Cardiac fibroblast (primary cell): ENCODE results near the gene MAP4K5.

Experiments used
- DNase-seq, 2 donors: peaks; one replicate each; pipeline versions ENCODE4 v3.0.0 to v3.0.0-alpha.2; 2010; ENCODE audit warnings: low read depth in 2 of 2
- H3K4me3 ChIP-seq, 2 donors: replicated peaks in 1 of 2; 1 replicate in 1 of 2; 2 replicates in 1 of 2; pipeline ENCODE4 v1.5.1; 2011; ENCODE audit warnings: low read depth in 2 of 2, low read length in 2 of 2, mild to moderate bottlenecking in 2 of 2, moderate library complexity in 1 of 2
- CTCF ChIP-seq: IDR thresholded peaks from one replicate; pipeline ENCODE4 v1.5.1; 2011; ENCODE audit warnings: low read depth, mild to moderate bottlenecking, low read length, inconsistent platforms

MAP4K5 gene

DNA sequence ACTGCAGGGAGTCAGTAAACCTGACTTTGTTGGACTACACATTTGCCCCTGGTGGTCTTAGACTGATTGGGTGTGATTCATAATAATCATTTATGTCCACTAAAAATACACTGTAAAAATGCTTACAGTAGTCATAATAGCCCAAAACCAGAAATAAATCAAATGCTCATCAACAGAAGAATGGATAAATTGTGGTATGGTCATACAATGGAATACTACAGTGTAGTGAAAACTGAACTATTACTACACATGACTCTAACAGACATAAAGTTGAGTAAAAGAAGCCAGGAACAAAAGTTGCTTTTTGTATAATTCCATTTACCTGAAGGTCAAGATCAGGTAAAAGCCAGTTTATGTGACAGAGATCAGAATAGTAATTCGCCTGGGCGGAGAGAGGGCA, 78.5 kb downstream of the MAP4K5 start:
- no peak for TF ChIP-seq CTCF
- DNase-seq: no peak
- H3K4me3 ChIP-seq: no peak overlapping the region

GRCh38 chr14:50452979-50453705, 79.2 kb downstream of the MAP4K5 start:
- peak; percentile 88 to 91 for DNase-seq
- TF ChIP-seq CTCF: no peak
- no peak overlapping the region for H3K4me3 ChIP-seq

GRCh38 chr14:50452296-50452695, 80.1 kb downstream of the MAP4K5 start:
- H3K4me3 ChIP-seq: no peak overlapping the region
- no peak for TF ChIP-seq CTCF
- peak in 1 of 2 donors; percentile 20 for DNase-seq

DNA sequence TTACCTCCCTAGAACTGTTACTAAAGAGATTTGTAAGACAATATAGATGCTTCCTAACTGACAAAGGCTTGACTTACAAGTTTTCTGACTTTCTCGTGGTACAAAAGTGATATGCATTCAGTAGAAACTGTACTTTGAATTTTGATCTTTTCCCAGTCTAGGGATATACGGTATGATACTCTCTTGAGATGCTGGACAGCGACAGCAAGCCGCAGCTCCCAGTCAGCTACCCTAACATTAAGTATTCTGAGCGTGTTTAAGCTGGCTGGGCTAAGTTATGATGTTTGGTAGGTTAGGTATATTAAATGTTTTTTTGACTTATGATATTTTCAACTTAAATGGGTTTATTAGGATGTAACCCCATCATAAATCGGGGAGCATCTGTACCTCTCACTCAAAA, 80.5 kb downstream of the MAP4K5 start:
- DNase-seq: peak in 1 of 2 donors; percentile 8
- no peak for TF ChIP-seq CTCF

DNA sequence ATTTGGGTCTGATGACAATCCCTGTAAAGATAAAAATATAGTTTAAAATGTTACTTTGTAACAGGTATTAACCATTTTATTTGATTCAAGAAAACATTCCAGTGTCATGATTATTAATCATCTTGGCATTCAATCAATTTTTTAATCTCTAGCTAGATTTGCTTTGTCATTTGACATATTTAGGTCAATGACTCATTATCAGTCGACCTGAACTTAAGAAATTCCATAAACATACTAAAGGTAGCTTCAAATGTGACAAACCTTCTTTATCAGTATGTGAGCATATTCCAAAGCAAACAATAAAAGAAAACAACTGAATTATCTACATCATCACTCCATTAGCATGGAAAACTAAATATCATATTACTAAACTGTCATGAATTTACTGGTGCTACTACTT, 84.9 kb downstream of the MAP4K5 start:
- peak; percentile 16 to 62 for DNase-seq
- no peak for TF ChIP-seq CTCF
- no peak overlapping the region for H3K4me3 ChIP-seq

More for the DNA sequence above, 80.5 kb downstream of the MAP4K5 start:
- H3K4me3 ChIP-seq: no peak overlapping the region

DNA sequence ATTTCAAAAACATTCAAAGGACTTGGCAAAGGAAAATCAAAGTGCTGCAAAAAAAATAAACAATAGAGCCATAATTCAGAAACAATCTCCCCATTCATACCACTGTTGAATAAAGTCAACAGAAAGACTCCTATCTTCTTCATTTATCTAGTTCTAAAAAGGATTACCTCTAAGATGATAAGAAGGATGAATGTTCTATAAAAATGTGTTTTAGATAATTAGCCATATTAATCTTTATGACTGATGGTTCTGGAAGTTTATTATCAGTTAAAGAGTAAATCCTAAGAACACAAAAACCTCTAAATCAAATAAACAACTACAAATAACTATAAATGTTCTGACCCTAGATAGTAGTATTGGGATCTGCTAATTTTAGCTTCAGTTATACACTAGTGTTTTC, 97.8 kb downstream of the MAP4K5 start:
- no peak overlapping the region for H3K4me3 ChIP-seq
- DNase-seq: no peak
- no peak for TF ChIP-seq CTCF

GRCh38 chr14:50432131-50432530, 100.2 kb downstream of the MAP4K5 start:
- H3K4me3 ChIP-seq: no peak overlapping the region
- no peak for TF ChIP-seq CTCF
- DNase-seq: no peak
